ENCODE results near the gene OR1L1. TPM values are rescaled to one million over a fixed set of nuclear protein-coding genes. Genes with fewer than 3 reads are reported as not detected.

The OR1L1 gene
- total RNA-seq, 3 donors from 2014 or later (not counting 1 experiment from before 2014, with no cell fraction given) = not detected

DNA sequence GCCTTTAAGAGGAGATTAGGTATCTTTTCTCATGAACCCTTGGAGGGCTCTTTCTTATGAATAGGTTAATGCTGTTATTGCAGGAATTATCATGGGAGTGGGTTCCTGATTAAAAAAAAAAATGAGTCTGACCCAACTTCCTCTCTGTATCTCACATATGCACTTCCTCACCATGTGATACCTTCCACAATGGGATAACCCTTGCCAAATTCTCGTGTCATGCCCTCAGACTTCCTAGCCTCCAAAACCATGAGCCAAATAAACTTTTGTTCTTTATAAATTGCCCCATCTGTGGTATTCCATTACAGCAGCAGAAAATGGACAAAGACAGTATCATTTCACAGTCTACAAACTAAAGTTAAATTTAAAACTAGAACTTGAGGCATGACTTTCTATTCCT, 5.1 kb upstream of the OR1L1 start:
- Histone ChIP-seq H3K27ac (ENCODE audit: low read length) (no peak overlapping the region), H3K4me1 (ENCODE audit: control insufficient read depth, insufficient read depth, low read length) (no peaks in the 10 kb centered on the region), H3K9me3 (ENCODE audit: control insufficient read depth, insufficient read depth, low read length) (no peaks in the 10 kb centered on the region), H3K27me3 (ENCODE audit: control insufficient read depth, insufficient read depth, low read length) (no peaks in the 10 kb centered on the region), H3K36me3 (ENCODE audit: control insufficient read depth, insufficient read depth, low read length) (no peaks in the 10 kb centered on the region), H3K4me3 (ENCODE audit: low read length) (no peak overlapping the region)
- no peaks in the 10 kb centered on the region for H3K4me1 Mint-ChIP-seq
- intact Hi-C loops (cut with micrococcal nuclease) = no loop called here
- no peaks in the 10 kb centered on the region for H3K36me3 Mint-ChIP-seq
- ATAC-seq (no peak), DNase-seq (no peak)
- H3K4me3 Mint-ChIP-seq = no peak overlapping the region
- no peak overlapping the region for H3K27ac Mint-ChIP-seq
- WGBS (ENCODE audit: insufficient coverage) = 60% methylated on average over 1 of the region's 1 CpG
- H3K9me3 Mint-ChIP-seq = no peaks in the 10 kb centered on the region
- TF ChIP-seq, protein P1, sequence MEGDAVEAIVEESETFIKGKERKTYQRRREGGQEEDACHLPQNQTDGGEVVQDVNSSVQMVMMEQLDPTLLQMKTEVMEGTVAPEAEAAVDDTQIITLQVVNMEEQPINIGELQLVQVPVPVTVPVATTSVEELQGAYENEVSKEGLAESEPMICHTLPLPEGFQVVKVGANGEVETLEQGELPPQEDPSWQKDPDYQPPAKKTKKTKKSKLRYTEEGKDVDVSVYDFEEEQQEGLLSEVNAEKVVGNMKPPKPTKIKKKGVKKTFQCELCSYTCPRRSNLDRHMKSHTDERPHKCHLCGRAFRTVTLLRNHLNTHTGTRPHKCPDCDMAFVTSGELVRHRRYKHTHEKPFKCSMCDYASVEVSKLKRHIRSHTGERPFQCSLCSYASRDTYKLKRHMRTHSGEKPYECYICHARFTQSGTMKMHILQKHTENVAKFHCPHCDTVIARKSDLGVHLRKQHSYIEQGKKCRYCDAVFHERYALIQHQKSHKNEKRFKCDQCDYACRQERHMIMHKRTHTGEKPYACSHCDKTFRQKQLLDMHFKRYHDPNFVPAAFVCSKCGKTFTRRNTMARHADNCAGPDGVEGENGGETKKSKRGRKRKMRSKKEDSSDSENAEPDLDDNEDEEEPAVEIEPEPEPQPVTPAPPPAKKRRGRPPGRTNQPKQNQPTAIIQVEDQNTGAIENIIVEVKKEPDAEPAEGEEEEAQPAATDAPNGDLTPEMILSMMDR (IDR thresholded peaks at IDR 0.05) = no peak
- peaks cover 5 to 7% of the 10 kb centered on the region in 2 donors for H3K27me3 Mint-ChIP-seq (ENCODE audit: low read depth in 2 of 2)

DNA sequence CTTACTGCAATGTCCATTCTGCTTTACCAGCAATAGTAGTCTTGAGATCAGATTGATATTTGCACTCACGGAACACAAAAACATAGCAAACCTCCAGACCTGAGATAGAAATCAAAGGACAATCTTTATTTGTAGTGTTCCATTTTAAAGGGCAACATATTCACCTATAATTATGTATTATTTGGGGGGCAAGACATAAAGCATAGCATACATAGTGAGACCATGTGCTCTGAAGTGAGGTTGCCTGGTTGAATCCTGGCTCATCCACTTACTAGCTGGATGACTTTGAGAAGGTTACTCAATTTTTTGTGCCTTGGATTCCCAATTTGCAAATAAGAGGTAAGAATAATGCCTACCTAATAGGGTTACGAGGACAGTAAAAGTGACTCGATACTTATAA, 4.0 kb upstream of the OR1L1 start, which contains the start of gene OR1B1:
Gene OR1B1 (minus strand): TSS at position 101 of the 400 bp plus-strand sequence.
- 90% methylated on average over 2 of the region's 3 CpGs for WGBS (ENCODE audit: insufficient coverage)
- Histone ChIP-seq H3K4me1 (ENCODE audit: control insufficient read depth, insufficient read depth, low read length) (no peaks in the 10 kb centered on the region), H3K27ac (ENCODE audit: low read length) (no peak within 1 kb of the TSS), H3K4me3 (ENCODE audit: low read length) (no peak within 1 kb of the TSS), H3K27me3 (ENCODE audit: control insufficient read depth, insufficient read depth, low read length) (no peaks in the 10 kb centered on the region), H3K9me3 (ENCODE audit: control insufficient read depth, insufficient read depth, low read length) (no peaks in the 10 kb centered on the region), H3K36me3 (ENCODE audit: control insufficient read depth, insufficient read depth, low read length) (no peaks in the 10 kb centered on the region)
- Mint-ChIP-seq H3K4me3 (no peak within 1 kb of the TSS), H3K4me1 (no peaks in the 10 kb centered on the region), H3K36me3 (no peaks in the 10 kb centered on the region), H3K27ac (no peak within 1 kb of the TSS), H3K27me3 (ENCODE audit: low read depth in 2 of 2) (peaks cover 7 to 10% of the 10 kb centered on the region in 2 donors), H3K9me3 (no peaks in the 10 kb centered on the region)
- intact Hi-C loops (cut with micrococcal nuclease) = no loop called here
- DNase-seq (no peak), ATAC-seq (no peak)
- TF ChIP-seq, protein P1 (IDR thresholded peaks at IDR 0.05) = no peak

DNA sequence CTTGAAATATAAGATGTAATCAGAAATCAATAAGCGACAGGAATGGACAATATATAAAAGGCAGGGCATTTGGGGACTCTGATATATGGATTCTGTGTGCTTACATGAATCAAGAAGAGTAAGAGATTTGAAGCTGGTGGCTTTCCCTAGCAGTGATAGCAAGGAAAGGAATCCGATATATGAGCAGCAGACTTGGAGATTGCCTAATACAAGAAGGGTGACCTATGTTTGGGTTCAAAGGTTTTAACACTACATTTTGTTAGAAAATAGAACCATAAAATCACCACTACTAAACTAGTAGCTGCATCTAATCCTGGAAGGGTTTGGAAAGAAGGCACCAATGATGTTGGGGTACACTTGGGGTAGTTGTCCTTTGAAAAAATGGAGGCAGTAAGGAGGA, 11.0 kb downstream of the OR1L1 start:
- H3K36me3 ChIP-seq (ENCODE audit: control insufficient read depth, insufficient read depth, low read length) = no peaks in the 10 kb centered on the region
- no peak overlapping the region for H3K27ac Mint-ChIP-seq
- intact Hi-C loops (cut with micrococcal nuclease) = no loop called here
- H3K9me3 ChIP-seq (ENCODE audit: control insufficient read depth, insufficient read depth, low read length) = peaks cover 12% of the 10 kb centered on the region
- H3K4me3 ChIP-seq (ENCODE audit: low read length) = no peak overlapping the region
- peaks cover 0 to 3% of the 10 kb centered on the region in 2 donors for H3K27me3 Mint-ChIP-seq (ENCODE audit: low read depth in 2 of 2)
- 91% methylated on average over 1 of the region's 2 CpGs for WGBS (ENCODE audit: insufficient coverage)
- DNase-seq = no peak
- H3K4me1 ChIP-seq (ENCODE audit: control insufficient read depth, insufficient read depth, low read length) = no peaks in the 10 kb centered on the region
- H3K27me3 ChIP-seq (ENCODE audit: control insufficient read depth, insufficient read depth, low read length) = no peaks in the 10 kb centered on the region
- no peak for ATAC-seq
- no peaks in the 10 kb centered on the region for H3K36me3 Mint-ChIP-seq
- no peak overlapping the region for H3K27ac ChIP-seq (ENCODE audit: low read length)
- TF ChIP-seq, protein P1 (IDR thresholded peaks at IDR 0.05) = no peak
- H3K4me1 Mint-ChIP-seq = no peaks in the 10 kb centered on the region
- peaks cover 9 to 16% of the 10 kb centered on the region in 2 donors for H3K9me3 Mint-ChIP-seq
- no peak overlapping the region for H3K4me3 Mint-ChIP-seq

DNA sequence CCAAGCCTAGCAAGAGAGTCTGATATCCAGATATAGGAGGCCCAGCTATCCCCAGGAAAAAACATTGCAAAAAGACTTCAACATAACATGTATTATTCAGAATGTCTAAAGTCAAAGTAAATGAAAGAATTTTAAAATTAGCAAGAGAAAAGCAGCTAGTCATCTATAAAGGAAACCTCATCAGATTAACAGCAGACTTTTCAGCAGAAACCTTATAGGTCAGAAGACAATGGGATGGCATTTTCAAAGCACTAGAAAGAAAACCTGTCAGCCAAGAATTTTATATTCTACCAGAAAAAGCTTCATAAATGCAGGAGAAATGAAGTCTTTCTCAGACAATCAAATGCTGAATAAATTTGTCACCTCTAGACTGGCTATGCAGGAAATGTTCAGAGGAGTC, 23.3 kb downstream of the OR1L1 start:
- TF ChIP-seq, protein P1 (IDR thresholded peaks at IDR 0.05) = no peak
- peaks cover 14 to 29% of the 10 kb centered on the region in 2 donors for H3K9me3 Mint-ChIP-seq
- no peak overlapping the region for H3K4me3 ChIP-seq (ENCODE audit: low read length)
- H3K27me3 ChIP-seq (ENCODE audit: control insufficient read depth, insufficient read depth, low read length) = no peaks in the 10 kb centered on the region
- H3K36me3 ChIP-seq (ENCODE audit: control insufficient read depth, insufficient read depth, low read length) = no peaks in the 10 kb centered on the region
- no peak for DNase-seq
- no peak overlapping the region for H3K4me3 Mint-ChIP-seq
- H3K4me1 ChIP-seq (ENCODE audit: control insufficient read depth, insufficient read depth, low read length) = no peaks in the 10 kb centered on the region
- peaks cover 20% of the 10 kb centered on the region for H3K9me3 ChIP-seq (ENCODE audit: control insufficient read depth, insufficient read depth, low read length)
- no peaks in the 10 kb centered on the region for H3K4me1 Mint-ChIP-seq
- H3K36me3 Mint-ChIP-seq = peaks cover 26% of the 10 kb centered on the region
- no peak overlapping the region for H3K27ac Mint-ChIP-seq
- intact Hi-C loops (cut with micrococcal nuclease) = no loop called here
- peaks cover 4 to 6% of the 10 kb centered on the region in 2 donors for H3K27me3 Mint-ChIP-seq (ENCODE audit: low read depth in 2 of 2)
- no peak overlapping the region for H3K27ac ChIP-seq (ENCODE audit: low read length)
- ATAC-seq = no peak
